Liver (tissue), 9 donors: ENCODE measurements around the gene SLIT3. TPM values are rescaled to one million over a fixed set of nuclear protein-coding genes. Genes with fewer than 3 reads are reported as not detected.

ENCODE experiments used
- DNase-seq: peaks from one replicate; pipeline ENCODE4 v3.0.0-alpha.2; 2017; ENCODE audit warnings: low spot score
- H3K27ac ChIP-seq, 2 donors: one replicate each; pipeline ENCODE4 v1.7.0; 2013; ENCODE audit warnings: inconsistent platforms in 2 of 2, low read length in 2 of 2, control low read depth in 1 of 2, low read depth in 1 of 2, mild to moderate bottlenecking in 1 of 2
- H3K27me3 ChIP-seq, 4 donors: one replicate each; pipeline versions ENCODE4 v1.6.1 to v1.7.0; 2013; ENCODE audit warnings: low read length in 3 of 4, inconsistent platforms in 1 of 4, mild to moderate bottlenecking in 1 of 4, moderate library complexity in 1 of 4; ENCODE audit not compliant: control insufficient read depth in 4 of 4, insufficient read depth in 4 of 4
- H3K36me3 ChIP-seq, 4 donors: one replicate each; pipeline versions ENCODE4 v1.6.1 to v1.7.0; 2013; ENCODE audit warnings: low read length in 3 of 4, mild to moderate bottlenecking in 3 of 4, low read depth in 1 of 4, moderate library complexity in 1 of 4; ENCODE audit not compliant: control insufficient read depth in 4 of 4, insufficient read depth in 3 of 4
- H3K4me1 ChIP-seq, 4 donors: one replicate each; pipeline versions ENCODE4 v1.6.1 to v1.7.0; 2013; ENCODE audit warnings: low read length in 3 of 4, mild to moderate bottlenecking in 3 of 4, moderate library complexity in 1 of 4; ENCODE audit not compliant: control insufficient read depth in 4 of 4, insufficient read depth in 4 of 4
- H3K4me3 ChIP-seq, 3 donors: one replicate each; pipeline versions ENCODE4 v1.6.1 to v1.7.0; 2013; ENCODE audit warnings: low read length in 3 of 3, control low read depth in 1 of 3, low read depth in 1 of 3, mild to moderate bottlenecking in 1 of 3
- H3K9ac ChIP-seq, 2 donors: one replicate each; pipeline ENCODE4 v1.7.0; 2013; ENCODE audit warnings: low read length in 2 of 2, mild to moderate bottlenecking in 2 of 2, moderate library complexity in 2 of 2, control low read depth in 1 of 2, low read depth in 1 of 2
- H3K9me3 ChIP-seq, 4 donors: one replicate each; pipeline versions ENCODE4 v1.6.1 to v1.7.0; 2013; ENCODE audit warnings: low read length in 3 of 4; ENCODE audit not compliant: control insufficient read depth in 4 of 4
- ATF3 ChIP-seq: IDR thresholded peaks from 2 replicates; pipeline ENCODE4 v1.6.1; 2016; ENCODE audit warnings: antibody characterized with exemption
- CTCF ChIP-seq: fragments of 150-350 bp; IDR thresholded peaks from 2 replicates; pipeline ENCODE4 v1.5.1; 2017; ENCODE audit warnings: improper control_type of control experiment, low read depth, low read length; ENCODE audit not compliant: missing input control
- EGR1 ChIP-seq, 2 donors: IDR thresholded peaks; 2 replicates each; pipeline ENCODE4 v1.6.1; 2016 to 2018; ENCODE audit warnings: antibody characterized with exemption in 2 of 2, low read depth in 2 of 2
- FOXA2 ChIP-seq: IDR thresholded peaks from 2 replicates; pipeline ENCODE4 v1.6.1; 2016; ENCODE audit warnings: antibody characterized with exemption
- GABPA ChIP-seq, 2 donors: IDR thresholded peaks in 1 of 2; conservative IDR thresholded peaks in 1 of 2; 2 replicates each; pipeline ENCODE4 v1.6.1; 2016; ENCODE audit warnings: antibody characterized with exemption in 2 of 2, mild to moderate bottlenecking in 1 of 2, moderate library complexity in 1 of 2
- HNF4A ChIP-seq, 2 donors: conservative IDR thresholded peaks; 2 replicates each; pipeline ENCODE4 v1.6.1; 2016; ENCODE audit warnings: antibody characterized with exemption in 2 of 2, mild to moderate bottlenecking in 2 of 2
- JUND ChIP-seq, 2 donors: IDR thresholded peaks; 2 replicates each; pipeline ENCODE4 v1.6.1; 2016; ENCODE audit warnings: antibody characterized with exemption in 2 of 2
- NR2F2 ChIP-seq: IDR thresholded peaks from 2 replicates; pipeline ENCODE4 v1.6.1; 2016; ENCODE audit warnings: antibody characterized with exemption
- REST ChIP-seq: IDR thresholded peaks from 2 replicates; pipeline ENCODE4 v1.6.1; 2016; ENCODE audit warnings: antibody characterized with exemption, mild to moderate bottlenecking
- RXRA ChIP-seq, 2 donors: IDR thresholded peaks; 2 replicates each; pipeline ENCODE4 v1.6.1; 2017 to 2018; ENCODE audit warnings: antibody characterized with exemption in 2 of 2, mild to moderate bottlenecking in 1 of 2
- TAF1 ChIP-seq: conservative IDR thresholded peaks from 2 replicates; pipeline ENCODE4 v1.6.1; 2016; ENCODE audit warnings: antibody characterized with exemption, mild to moderate bottlenecking
- YY1 ChIP-seq: IDR thresholded peaks from 2 replicates; pipeline ENCODE4 v1.6.1; 2016; ENCODE audit warnings: antibody characterized with exemption, mild to moderate bottlenecking
- WGBS: extraction: QIAGEN DNeasy Blood & Tissue Kit; methylation state at CpG from one replicate; pipeline ENCODE4 v1.1.7; 2013; 5-methylcytosine and 5-hydroxymethylcytosine counted together
- polyA plus RNA-seq, 2 donors: library from polyadenylated mRNA; stranded (reverse) in 1 of 2; unstranded in 1 of 2; fragments of 200-250 nt in 1 of 2; fragments of >200 nt in 1 of 2; fragmentation: Nextera tagmentation in 1 of 2; extraction: Ambion mirVana in 1 of 2; gene quantifications; one replicate each; pipeline versions ENCODE4 v1.2.1 to v1.2.3, GENCODE V29; 2013 to 2015
- total RNA-seq, 2 donors: library from RNA; depleted of rRNA; stranded (reverse); fragments of >200 nt; gene quantifications; one replicate each; pipeline ENCODE4 v1.2.3, GENCODE V29; 2014
- donor health status: healthy.
- donor health status: healthy.
- donor health status: healthy.
- donor health status: healthy.
- donor health status: healthy.

Gene SLIT3
- total and polyA plus RNA-seq, 4 donors, result 0.61 to 1.3 (median 0.91) TPM

GRCh38 chr5:168686837-168687236 lies 614.1 kb downstream of the SLIT3 start:
- H3K36me3 ChIP-seq, result no peaks in the 10 kb centered on the region
- WGBS, result 98% methylated on average over 7 of the region's 7 CpGs
- no peak overlapping the region for H3K27ac ChIP-seq
- H3K9ac ChIP-seq, result no peak overlapping the region
- no peaks in the 10 kb centered on the region for H3K27me3 ChIP-seq
- peaks cover 0 to 3% (median 2%) of the 10 kb centered on the region in 4 donors for H3K4me1 ChIP-seq
- TF ChIP-seq REST (no peak), TAF1 (no peak), CTCF (no peak), ATF3 (no peak), YY1 (no peak)
- no peak overlapping the region for H3K4me3 ChIP-seq
- no peaks in the 10 kb centered on the region for H3K9me3 ChIP-seq
- DNase-seq, result no peak

GRCh38 chr5:168685566-168685965 lies 615.4 kb downstream of the SLIT3 start:
- no peaks in the 10 kb centered on the region for H3K36me3 ChIP-seq
- no peaks in the 10 kb centered on the region for H3K9me3 ChIP-seq
- WGBS, result 97% methylated on average over 13 of the region's 13 CpGs
- no peak overlapping the region for H3K9ac ChIP-seq
- DNase-seq, result no peak
- TF ChIP-seq RXRA (IDR thresholded peaks at IDR 0.05) (no peak), CTCF (no peak), EGR1 (IDR thresholded peaks at IDR 0.05; ENCODE audit: low read depth in 2 of 2) (no peak)
- no peaks in the 10 kb centered on the region for H3K27me3 ChIP-seq
- H3K27ac ChIP-seq, result no peak overlapping the region
- H3K4me3 ChIP-seq, result no peak overlapping the region
- peaks cover 2 to 15% (median 11%) of the 10 kb centered on the region in 4 donors for H3K4me1 ChIP-seq

GRCh38 chr5:168683927-168684295 lies 617.0 kb downstream of the SLIT3 start:
- Histone ChIP-seq H3K9me3 (no peaks in the 10 kb centered on the region), H3K36me3 (no peaks in the 10 kb centered on the region), H3K27me3 (no peaks in the 10 kb centered on the region), H3K9ac (no peak overlapping the region), H3K4me1 (peaks cover 2 to 18% (median 11%) of the 10 kb centered on the region in 4 donors), H3K27ac (no peak overlapping the region), H3K4me3 (no peak overlapping the region)
- DNase-seq, result no peak
- 95% methylated on average over 6 of the region's 6 CpGs for WGBS
- no peak for TF ChIP-seq EGR1 (IDR thresholded peaks at IDR 0.05; ENCODE audit: low read depth in 2 of 2)
- no peak for TF ChIP-seq TAF1
- TF ChIP-seq CTCF, result no peak
- no peak for TF ChIP-seq JUND (IDR thresholded peaks at IDR 0.05)
- no peak for TF ChIP-seq RXRA (IDR thresholded peaks at IDR 0.05)
- TF ChIP-seq YY1, result no peak
- no peak for TF ChIP-seq REST
- no peak for TF ChIP-seq GABPA (IDR thresholded peaks at IDR 0.05 in 1 of 2, conservative IDR thresholded peaks at IDR 0.05 in 1 of 2)
- TF ChIP-seq FOXA2, result no peak
- TF ChIP-seq HNF4A (conservative IDR thresholded peaks at IDR 0.05), result no peak
- no peak for TF ChIP-seq NR2F2
